Articular chondrocyte of knee joint (primary cell): Measurements from ENCODE around the gene YBX2. TPM values are rescaled to one million over a fixed set of nuclear protein-coding genes. Genes with fewer than 3 reads are reported as not detected.

Experiments used
- small RNA-seq: library from RNA; depleted of rRNA; stranded (forward); fragments of <200 nt; gene quantifications from one replicate; pipeline ENCODE3, GENCODE V24; 2012
- total RNA-seq: library from RNA; depleted of rRNA; stranded (reverse); fragments of >200 nt; gene quantifications from 2 replicates; pipeline ENCODE4 v1.2.3, GENCODE V29; 2012

YBX2 gene
- total RNA-seq, 1 donor, result not detected

Small RNA genes within 50 kb of the gene (small RNA-seq; reads per million reads assigned to genes)
- not detected for gene AC026954.2
- gene RF00019, result not detected

Other genes with a start within 250 kb of the YBX2 start
- gene CLEC10A, start 214.4 kb downstream of the YBX2 start, total RNA-seq, result not detected in 2 replicates
- not detected in 2 replicates for gene ASGR2, start 179.8 kb downstream of the YBX2 start, total RNA-seq
- 0.65 and 0.76 TPM in 2 replicates for gene ASGR1, start 115.3 kb downstream of the YBX2 start, total RNA-seq
- 7.7 and 8.8 TPM in 2 replicates for gene DLG4, start 74.8 kb downstream of the YBX2 start, total RNA-seq
- gene ACADVL, start 74.7 kb downstream of the YBX2 start, total RNA-seq, result 205 and 214 TPM in 2 replicates
- 54.4 and 63.1 TPM in 2 replicates for gene DVL2, start 60.1 kb downstream of the YBX2 start, total RNA-seq
- gene PHF23, start 55.2 kb downstream of the YBX2 start, total RNA-seq, result 34.4 and 38.5 TPM in 2 replicates
- gene GABARAP, start 52.2 kb downstream of the YBX2 start, total RNA-seq, result 315 and 440 TPM in 2 replicates
- gene CTDNEP1, start 42.9 kb downstream of the YBX2 start, total RNA-seq, result 30.1 and 39.5 TPM in 2 replicates
- 31.6 and 39.1 TPM in 2 replicates for gene ELP5, start 42.4 kb downstream of the YBX2 start, total RNA-seq
- 2.4 and 2.7 TPM in 2 replicates for gene CLDN7, start 32.2 kb downstream of the YBX2 start, total RNA-seq
- gene SLC2A4, start 12.9 kb downstream of the YBX2 start, total RNA-seq, result 0.11 TPM in 1 of 2 replicates, not detected in the other
- gene EIF5A, start 13.0 kb upstream of the YBX2 start, total RNA-seq, result 575 and 584 TPM in 2 replicates
- gene GPS2, start 20.7 kb upstream of the YBX2 start, total RNA-seq, result 38.2 and 42.2 TPM in 2 replicates
- gene NEURL4, start 34.7 kb upstream of the YBX2 start, total RNA-seq, result 7.7 and 13.2 TPM in 2 replicates
- gene ACAP1, start 41.9 kb upstream of the YBX2 start, total RNA-seq, result 0.11 and 0.26 TPM in 2 replicates
- 8.9 and 11.2 TPM in 2 replicates for gene KCTD11, start 57.5 kb upstream of the YBX2 start, total RNA-seq
- gene TMEM95, start 60.5 kb upstream of the YBX2 start, total RNA-seq, result not detected in 2 replicates
- 4.1 and 4.6 TPM in 2 replicates for gene TNK1, start 86.5 kb upstream of the YBX2 start, total RNA-seq
- 19.6 and 21.7 TPM in 2 replicates for gene PLSCR3, start 99.9 kb upstream of the YBX2 start, total RNA-seq
- gene TMEM256, start 109.5 kb upstream of the YBX2 start, total RNA-seq, result 30.4 and 56.3 TPM in 2 replicates
- 6.9 and 8.6 TPM in 2 replicates for gene NLGN2, start 113.2 kb upstream of the YBX2 start, total RNA-seq
- not detected in 2 replicates for gene SPEM1, start 125.7 kb upstream of the YBX2 start, total RNA-seq
- not detected in 2 replicates for gene SPEM2, start 131.0 kb upstream of the YBX2 start, total RNA-seq
- not detected in 2 replicates for gene SPEM3, start 134.2 kb upstream of the YBX2 start, total RNA-seq
- 2.5 and 2.8 TPM in 2 replicates for gene TMEM102, start 140.8 kb upstream of the YBX2 start, total RNA-seq
- 0.76 and 0.91 TPM in 2 replicates for gene FGF11, start 144.9 kb upstream of the YBX2 start, total RNA-seq
- gene CHRNB1, start 150.4 kb upstream of the YBX2 start, total RNA-seq, result 5.2 and 5.4 TPM in 2 replicates
- 40.2 and 41.4 TPM in 2 replicates for gene ZBTB4, start 185.0 kb upstream of the YBX2 start, total RNA-seq
- not detected in 2 replicates for gene SLC35G6, start 186.8 kb upstream of the YBX2 start, total RNA-seq
- 85.8 and 100.0 TPM in 2 replicates for gene POLR2A, start 189.7 kb upstream of the YBX2 start, total RNA-seq